ENCODE results near the gene COL15A1.
A peak's percentile ranks its signal among the peaks of the same experiment; 100 is the strongest.

COL15A1 gene

GRCh38 chr9:98974106-98974505 lies 30.4 kb downstream of the COL15A1 start:
- no peak for DNase-seq

- DNase-seq, result no peak
These were observed 30.8 kb downstream of the COL15A1 start for GRCh38 chr9:98974554-98974953.

GRCh38 chr9:98974994-98975712 lies 31.4 kb downstream of the COL15A1 start:
- DNase-seq, result peak; percentile 90

- DNase-seq, result no peak
These were observed 32.1 kb downstream of the COL15A1 start for GRCh38 chr9:98975838-98976237.

GRCh38 chr9:98977246-98977714 lies 33.6 kb downstream of the COL15A1 start:
- no peak for DNase-seq

- DNase-seq, result no peak
These were observed 34.1 kb downstream of the COL15A1 start for GRCh38 chr9:98977813-98978212.

- no peak for DNase-seq
These were observed 34.5 kb downstream of the COL15A1 start for GRCh38 chr9:98978231-98978681.

- no peak for DNase-seq
These were observed 36.6 kb downstream of the COL15A1 start for GRCh38 chr9:98980291-98980690.

GRCh38 chr9:98983295-98984268 lies 39.9 kb downstream of the COL15A1 start:
- DNase-seq, result no peak

GRCh38 chr9:98985596-98985995 lies 41.9 kb downstream of the COL15A1 start:
- no peak for DNase-seq

GRCh38 chr9:98986866-98987651 lies 43.4 kb downstream of the COL15A1 start:
- DNase-seq, result no peak

GRCh38 chr9:98989036-98990000 lies 45.6 kb downstream of the COL15A1 start:
- DNase-seq, result peak; percentile 46

- no peak for DNase-seq
These were observed 46.6 kb downstream of the COL15A1 start for GRCh38 chr9:98990181-98990870.

- DNase-seq, result no peak
These were observed 48.6 kb downstream of the COL15A1 start for GRCh38 chr9:98992107-98992884.

- no peak for DNase-seq
These were observed 49.3 kb downstream of the COL15A1 start for GRCh38 chr9:98992885-98993569.

GRCh38 chr9:98993570-98993945 lies 49.9 kb downstream of the COL15A1 start:
- DNase-seq, result no peak

GRCh38 chr9:98994172-98995058 lies 50.7 kb downstream of the COL15A1 start:
- DNase-seq, result no peak

GRCh38 chr9:98995059-98995671 lies 51.5 kb downstream of the COL15A1 start:
- no peak for DNase-seq

Data from retina (tissue), 1 donor.